ENCODE results near the gene DOCK8.

DOCK8 gene

DNA sequence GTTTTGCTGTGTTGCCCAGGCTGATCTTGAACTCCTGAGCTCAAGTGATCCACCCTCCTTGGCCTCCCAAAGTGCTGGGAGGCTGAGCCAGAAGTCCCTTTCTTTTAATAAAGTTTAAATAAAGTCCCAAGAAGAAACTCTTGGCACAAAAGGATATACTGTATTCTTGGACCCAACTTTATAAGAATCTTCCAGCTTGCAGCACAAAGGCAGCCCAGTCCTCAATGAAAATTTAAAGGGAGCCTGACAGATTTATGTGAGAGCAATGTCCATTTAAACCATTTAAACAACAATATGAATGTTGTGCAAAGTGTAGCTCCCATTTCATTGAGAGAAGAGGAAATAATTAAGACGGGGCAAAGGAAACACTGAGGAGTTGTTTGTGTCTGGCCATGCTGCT, 217.0 kb downstream of the DOCK8 start:
- DNase-seq: no peak

DNA sequence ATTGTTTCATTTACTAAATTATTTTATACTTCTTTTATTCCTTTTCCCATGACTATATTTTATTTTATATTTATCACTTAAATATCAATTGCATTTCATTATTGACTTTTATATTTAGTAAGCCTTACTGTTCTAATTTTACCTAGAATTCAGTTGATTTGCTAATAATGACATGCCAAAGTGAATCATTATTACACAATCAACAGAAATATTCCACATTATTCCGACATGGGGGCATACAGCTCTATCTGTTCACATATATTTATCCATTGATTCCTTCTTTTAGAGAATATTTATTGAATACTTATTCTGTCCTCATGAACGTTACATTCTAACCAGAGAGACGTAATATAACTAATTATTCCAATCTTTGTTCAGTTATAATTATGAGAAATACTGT, 221.8 kb downstream of the DOCK8 start:
- DNase-seq: no peak

DNA sequence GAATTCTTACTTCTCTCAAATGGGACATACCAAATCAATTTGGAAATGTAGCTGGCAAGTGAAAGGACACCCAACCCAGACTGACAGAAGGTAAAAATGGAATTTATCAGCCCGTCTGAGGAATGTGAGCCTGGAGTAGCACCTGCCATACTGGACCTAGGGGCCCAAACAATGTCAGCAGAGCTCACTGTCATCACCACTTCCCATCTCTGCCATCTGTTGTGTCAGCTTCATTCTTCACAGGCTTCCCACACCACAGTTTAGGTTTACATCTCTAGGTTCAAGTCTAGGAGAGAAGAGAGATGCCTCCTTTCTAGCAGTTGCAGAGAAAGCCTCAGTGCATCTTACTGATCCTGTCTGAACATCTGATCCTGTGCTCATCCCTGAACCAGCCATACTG, 222.4 kb downstream of the DOCK8 start:
- no peak for DNase-seq

DNA sequence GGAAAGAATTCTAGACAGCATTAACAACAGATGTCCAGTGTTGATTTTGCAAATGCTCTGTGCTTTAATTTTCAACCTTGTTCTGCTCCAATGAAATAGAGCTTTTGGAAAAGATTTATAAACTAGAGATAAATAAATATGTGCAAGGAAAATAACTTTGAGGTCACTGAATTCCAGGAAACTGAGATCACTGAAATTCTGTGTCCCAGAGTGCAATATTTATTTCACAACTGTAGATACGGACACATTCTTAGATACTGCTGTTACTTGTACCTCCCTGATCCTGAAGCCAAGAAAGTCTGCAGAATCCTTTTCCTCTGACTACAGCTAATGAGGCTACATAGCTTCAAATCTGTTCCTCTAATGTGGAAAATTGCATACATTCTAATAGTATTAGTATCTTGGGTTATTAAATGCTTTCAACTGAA, 222.9 kb downstream of the DOCK8 start:
- no peak for DNase-seq

DNA sequence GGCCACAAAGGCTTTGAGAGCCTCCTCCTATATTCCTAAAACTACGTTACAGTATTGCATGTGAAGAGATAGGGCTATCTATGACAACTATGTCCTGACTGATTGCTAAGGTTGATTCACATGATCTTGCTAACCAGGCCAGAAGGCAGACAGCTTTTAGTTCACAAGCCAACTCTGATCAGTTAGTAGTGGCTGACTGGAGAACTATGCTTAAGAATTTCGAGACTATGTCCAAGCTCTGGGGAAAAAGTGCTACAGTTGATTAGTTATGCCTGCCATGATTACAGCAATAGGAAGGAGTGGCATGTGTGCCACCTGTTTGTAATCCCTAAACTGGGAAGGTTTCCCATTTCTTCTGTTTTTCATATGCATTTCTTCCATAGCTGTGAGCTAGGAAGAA, 223.4 kb downstream of the DOCK8 start:
- DNase-seq: no peak

DNA sequence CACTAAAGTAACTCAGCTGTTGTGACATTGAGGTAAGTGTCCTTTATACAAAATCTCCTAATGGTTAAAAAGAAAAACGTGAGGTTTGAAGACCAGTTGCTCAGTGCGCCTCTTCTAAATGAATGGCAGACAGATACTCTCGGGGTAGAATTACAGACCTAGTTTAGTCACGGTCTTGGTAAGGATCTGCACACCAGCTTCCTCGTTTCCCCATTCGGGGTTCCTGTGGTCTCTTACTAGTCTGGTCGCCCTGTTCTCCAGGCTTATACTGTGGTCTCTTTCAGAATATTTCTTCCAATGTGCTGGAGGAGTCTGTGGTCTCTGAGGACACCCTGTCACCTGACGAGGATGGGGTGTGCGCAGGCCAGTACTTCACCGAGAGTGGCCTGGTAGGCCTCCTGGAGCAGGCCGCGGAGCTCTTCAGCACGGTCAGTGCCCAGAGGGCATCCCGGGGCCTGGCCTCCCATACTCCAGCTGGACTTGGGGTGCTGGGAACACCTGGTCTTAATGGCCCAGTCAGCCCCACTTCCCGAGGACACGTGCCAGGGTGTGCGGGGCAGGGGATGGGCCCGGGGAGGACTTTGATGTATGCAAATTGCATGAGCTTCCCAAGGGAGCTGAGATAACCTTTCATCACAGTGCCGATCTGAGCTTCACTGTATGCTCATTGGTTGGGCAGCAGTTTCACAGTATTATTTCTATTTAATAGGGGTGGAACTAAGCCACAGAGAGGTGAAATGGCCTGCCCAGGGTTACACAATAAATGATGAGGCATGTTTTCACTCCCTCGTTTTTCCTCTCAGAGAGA, 224.5 kb downstream of the DOCK8 start:
- no peak for DNase-seq

DNA sequence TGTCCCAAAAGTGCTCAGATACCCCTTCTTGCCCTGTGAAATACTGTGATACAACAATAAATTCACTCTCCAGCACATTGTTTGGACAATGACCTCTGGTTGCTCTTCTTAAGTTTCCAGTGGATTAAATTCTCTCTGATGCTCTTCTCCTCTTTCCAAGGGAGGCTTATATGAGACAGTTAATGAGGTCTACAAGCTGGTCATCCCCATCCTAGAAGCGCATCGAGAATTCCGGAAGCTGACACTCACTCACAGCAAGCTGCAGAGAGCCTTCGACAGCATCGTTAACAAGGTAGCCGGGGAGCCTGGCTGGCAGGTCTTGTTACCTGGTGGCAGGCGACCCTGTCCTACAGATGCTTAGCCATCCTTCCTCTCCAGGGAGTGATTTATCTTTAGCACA, 226.5 kb downstream of the DOCK8 start:
- no peak for DNase-seq

DNA sequence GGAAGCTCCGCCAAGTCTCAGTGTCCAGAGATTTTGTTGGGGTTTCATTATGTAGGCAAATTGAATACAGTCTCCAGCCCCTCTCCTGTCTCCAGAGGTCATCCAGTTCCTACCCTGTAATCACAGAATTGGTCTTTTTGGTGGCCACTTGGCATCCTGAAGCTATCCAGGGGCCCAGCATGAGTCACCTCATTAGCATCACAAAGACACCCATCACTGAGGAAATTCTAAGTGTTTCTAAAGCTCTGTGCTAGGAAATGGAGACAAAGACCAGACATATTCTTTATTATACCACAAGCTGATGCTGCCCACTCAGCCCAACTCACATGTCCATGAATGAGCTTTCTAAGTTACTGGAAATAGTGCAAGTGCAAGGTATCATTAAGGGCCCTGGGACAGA, 229.9 kb downstream of the DOCK8 start:
- peak; percentile 10 for DNase-seq

DNA sequence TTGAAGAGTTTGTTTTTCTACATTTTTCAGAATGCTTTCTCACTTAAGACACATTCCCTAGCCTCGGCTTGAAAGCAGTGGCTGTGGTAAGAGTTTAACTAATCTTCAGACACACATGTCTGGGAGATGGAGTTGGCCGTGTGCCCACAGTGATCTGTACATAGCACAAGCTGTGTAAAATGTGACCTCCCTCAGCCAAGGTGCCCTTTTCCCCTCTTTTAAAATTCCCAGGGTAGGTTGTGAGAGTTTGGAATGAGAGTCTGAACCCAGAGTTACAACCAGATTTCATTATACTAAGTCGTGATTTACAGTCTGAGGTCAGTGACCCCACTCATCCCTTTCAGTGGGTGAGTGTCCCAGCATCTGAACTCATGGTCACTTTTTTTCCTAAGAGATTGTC, 230.4 kb downstream of the DOCK8 start:
- no peak for DNase-seq

DNA sequence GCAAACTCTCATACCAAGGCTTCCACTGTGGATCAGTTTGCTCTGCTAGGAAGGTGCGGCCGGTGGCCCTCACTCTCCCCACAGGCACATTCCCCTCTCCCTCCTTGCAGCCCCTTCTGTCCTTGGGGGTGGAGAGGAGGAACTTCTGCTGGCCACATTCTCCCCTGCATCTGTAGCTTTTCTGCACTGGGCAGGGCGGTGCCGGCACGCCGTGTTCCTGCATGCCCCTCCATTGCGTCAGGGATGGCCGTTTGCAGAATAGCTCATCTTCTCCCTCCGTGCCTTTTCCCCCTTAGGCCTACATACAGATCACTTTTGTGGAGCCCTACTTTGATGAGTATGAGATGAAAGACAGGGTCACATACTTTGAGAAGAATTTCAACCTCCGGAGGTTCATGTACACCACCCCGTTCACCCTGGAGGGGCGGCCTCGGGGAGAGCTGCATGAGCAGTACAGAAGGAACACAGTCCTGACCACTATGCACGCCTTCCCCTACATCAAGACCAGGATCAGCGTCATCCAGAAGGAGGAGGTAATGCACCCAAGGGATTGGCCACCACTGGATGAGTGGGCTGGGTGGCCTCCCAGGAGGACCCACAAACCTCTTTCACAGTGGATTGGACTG, 231.5 kb downstream of the DOCK8 start:
- no peak for DNase-seq

DNA sequence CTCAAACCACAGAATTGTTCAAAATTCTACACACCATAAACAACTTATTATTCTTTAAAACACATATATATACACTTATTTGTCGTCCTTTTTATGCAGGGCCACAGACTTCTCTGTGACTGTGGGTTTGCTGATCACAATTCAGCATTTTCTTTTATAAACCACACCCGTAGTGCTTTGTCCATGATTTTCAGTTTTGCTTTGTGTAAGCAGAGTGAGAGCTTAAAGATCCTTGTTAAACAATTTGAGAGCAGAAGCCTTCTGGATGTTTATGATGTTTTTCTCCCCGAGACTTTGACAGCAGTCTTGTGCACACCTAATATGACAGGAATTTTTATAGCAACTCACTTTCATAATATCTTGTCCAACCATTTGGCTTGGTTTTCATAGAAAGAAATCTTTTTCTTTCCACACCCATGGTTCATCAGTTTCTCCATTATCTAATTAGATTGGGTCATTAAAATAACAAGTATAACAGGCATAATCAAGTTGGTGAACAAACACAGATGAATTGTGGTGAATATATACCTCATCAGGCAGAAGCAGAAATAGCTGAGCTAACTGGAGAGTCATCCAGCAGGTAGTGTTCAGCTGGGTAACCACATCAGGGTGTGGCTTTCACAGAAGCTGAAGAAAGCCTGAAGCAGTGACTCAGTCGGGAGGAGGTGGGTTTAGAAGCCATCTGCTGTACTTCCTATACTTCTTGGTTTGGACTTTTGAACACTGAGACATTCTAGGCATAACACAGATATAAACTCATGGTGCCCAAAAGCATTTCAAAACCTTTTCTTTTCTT, 232.8 kb downstream of the DOCK8 start:
- no peak for DNase-seq

DNA sequence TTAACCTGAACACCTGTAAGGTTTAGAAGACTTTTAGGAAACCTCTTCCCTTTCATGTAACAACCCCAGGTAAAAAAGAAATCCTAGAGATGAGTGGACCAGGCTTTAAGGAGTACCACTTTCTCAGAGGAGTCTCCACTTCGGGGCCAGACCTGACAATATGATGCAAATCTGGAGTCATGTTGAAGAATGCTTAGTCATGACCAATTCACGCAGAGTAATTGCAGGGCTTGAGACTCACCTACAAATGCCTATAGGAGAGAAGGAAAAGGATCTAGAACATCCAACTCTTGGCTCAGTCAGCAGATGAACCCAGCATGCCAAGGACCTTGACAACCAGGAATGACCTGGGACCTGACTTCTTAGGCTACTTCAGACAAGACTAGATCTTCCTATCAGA, 235.4 kb downstream of the DOCK8 start:
- no peak for DNase-seq

DNA sequence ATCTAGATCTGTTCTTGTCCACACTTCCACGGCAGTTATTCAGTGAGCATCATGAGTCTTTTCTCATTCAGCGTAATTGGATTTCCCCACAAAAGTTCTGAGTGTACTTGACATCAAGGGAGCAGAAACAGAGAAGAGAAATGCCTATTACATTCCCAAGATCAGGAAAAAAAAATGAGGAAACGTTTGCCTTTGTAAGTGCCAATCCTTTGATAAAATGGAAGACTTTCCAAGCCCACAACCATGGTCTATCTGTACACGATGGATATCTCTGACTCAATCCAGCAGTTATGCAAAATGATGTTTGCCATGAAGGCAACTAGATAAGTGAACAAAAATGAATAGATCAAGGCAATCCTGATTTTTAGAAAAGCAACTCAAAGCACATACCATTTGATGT, 235.9 kb downstream of the DOCK8 start:
- DNase-seq: no peak

DNA sequence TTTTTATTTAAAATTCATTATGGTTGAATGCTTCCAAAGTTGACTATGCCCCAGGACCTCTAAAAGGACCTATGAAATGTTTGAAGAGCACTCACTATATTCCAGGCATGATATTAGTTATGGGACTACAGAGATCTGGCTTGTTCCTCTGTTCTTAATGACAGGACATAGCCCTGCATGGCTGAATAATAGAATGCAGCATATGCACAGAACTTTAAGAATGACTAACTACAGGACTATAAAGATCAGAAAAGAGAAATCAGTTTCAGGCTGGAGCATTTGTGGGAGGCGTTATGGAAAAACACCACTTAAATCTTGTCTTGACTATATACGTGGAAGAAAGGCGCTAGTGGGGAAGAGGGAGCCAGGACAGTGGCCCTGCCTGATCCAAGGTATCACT, 239.2 kb downstream of the DOCK8 start:
- DNase-seq: no peak

DNA sequence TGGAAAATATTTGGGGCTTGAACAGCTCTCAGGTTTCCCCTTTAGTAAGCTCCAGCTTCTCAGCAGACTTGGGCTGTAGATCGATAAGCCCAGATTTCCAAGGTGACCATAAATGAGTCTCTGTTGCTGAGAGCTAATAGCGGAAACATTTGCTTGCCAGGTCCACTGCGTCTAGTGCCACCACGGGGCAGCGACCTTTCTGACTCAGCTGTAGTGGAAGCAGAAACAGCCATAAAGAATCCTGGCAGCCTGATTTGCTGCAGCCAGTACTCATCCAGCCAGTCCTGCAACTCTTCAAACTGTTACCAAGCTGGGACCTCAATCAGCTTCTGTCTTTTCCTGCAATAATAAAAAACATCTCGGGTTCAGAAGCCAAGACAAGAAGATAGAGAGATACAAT, 241.7 kb downstream of the DOCK8 start:
- DNase-seq: no peak

DNA sequence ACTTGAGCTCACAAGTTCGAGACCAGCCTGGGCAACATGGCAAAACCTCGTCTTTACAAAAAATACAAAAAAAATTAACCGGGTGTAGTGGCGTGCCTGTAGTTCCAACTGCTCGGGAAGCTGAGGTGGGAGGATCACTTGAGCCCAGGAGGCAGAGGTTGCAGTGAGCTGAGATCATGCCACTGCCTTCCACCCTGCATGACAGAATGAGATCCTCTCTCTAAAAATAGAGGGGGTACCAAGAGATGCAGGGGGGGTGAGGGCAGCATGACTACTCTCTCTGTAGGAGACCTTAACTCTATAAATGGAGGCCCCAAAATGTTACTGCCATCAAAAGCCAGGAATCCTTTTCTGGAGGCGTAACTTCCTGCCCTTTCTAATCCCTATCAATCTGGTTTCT, 243.9 kb downstream of the DOCK8 start:
- DNase-seq: no peak

DNA sequence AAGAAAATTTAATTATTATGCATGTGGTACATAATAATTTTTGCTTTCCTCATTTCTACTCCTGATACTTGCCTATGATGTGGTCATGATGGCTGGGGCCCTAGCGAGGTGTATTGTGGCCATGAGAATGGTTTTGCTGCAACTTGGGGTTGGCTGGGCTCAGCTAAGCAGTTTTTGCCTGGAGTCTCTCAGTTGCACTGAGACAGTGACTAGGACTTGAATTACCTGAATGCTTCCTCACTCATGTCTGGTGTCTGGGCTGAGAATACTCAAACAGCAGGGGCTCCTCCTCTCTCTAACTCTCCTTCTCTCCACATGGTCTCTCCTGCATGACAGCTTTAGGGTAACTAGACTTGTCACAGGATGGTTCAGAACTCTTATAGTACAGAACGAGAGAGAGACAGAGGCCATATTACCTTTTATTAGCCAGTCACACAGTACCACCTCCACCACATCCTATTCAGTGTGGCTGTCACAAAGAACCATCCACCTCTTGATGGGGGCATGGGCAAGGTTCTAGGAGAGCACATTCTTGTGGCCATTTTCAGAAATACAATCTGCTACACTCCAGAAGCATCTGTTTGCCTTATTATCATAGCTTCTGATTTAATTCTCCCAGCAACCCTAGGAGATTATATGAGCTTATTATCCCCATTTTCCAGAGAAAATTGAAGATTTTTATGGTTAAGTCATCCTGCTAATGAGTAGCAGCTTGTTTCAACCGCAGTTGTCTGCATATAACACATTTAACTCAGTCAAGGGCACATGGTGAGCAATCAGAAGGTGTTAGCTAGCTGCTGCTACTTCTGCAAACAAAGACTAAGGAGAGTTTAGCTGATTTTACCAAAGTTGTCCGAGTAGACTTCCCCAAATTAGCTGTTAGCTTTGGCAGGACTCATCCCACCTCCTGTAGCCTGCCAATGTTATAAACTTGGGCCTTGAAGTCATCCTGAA, 245.1 kb downstream of the DOCK8 start:
- no peak for DNase-seq

DNA sequence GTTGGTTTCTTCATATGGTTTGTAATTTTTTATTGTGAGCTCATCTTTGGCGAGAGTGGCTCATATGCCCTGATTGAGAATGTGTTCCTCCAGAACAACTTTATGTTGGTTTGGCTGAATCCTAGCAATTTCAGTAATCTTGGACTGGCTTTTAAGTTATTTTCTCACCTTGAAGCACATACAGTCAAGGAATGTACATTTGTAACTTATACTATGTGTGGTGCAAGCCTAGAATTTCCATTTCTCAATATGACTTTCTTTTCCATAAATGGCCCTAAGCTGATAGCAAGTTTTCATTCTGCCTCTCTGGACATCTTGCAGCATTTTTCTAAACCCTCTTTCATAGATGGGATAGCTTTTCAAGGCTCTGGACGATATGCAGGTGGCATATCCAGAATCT, 247.5 kb downstream of the DOCK8 start:
- no peak for DNase-seq

DNA sequence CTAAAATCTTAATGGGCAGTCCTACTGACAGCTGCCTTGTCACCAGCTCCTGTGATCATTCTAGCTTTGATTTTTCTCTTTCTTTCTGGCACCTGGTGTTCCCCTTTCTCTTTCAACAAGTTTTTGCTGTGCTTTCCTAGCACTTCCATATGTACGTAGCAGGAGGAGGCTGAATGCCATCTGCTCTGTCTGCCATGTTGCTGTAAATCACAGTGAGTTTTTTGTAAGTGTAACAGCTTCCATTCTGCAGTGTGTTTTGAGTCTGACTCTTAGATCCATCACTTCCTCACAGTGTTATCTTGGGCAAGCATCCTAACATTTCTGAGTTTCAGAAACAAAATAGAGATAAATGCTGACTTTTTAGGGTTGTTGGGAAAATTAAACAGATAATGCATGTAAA, 247.9 kb downstream of the DOCK8 start:
- DNase-seq: no peak

DNA sequence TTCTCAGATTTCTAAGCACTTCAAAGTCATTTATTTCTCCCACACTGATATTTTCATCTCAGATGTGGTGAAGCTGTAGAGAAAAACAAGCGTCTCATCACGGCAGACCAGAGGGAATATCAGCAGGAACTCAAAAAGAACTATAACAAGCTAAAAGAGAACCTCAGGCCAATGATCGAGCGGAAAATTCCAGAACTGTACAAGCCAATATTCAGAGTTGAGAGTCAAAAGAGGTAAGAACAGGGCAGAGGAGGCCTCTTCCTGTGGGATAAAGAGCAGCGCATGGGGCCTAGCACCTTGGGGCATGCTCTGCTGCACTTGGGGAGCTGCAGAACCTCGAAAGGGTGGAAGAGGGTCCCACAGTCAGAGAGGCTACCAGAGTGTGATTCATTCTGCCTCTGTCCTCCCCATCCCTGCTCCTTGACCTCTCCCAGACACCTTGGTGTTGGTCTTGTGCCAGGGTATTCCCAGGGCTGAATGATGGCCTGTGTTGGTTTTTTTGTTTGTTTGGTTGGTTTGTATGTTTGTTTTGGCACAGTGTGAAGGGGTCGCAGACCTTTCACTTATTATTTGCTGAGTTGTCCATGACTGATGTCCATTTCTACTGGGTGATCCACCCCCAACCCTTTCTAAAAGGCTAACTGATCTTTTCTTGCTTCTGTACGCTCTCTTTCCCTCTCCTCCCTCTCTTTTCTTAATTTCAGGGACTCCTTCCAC, 248.9 kb downstream of the DOCK8 start:
- no peak for DNase-seq

DNA sequence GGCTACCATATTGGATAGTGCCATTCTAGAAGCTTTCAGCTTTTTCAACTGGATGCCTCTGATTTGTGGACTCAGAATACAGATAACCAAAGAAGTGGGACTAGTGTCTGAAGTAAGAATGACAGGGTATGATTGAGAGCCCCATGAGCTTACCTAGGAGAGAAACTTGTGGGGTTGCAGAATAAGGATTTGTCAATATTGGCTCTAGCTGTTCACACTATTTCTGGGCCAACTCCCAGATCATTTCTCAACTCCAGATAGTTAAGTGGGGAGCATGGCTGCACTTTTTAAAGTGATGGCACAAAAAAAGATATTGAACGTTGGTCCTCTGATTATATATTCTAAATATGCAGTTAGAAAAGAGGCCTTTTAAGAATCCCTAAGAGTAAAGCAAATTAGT, 252.1 kb downstream of the DOCK8 start:
- no peak for DNase-seq

DNA sequence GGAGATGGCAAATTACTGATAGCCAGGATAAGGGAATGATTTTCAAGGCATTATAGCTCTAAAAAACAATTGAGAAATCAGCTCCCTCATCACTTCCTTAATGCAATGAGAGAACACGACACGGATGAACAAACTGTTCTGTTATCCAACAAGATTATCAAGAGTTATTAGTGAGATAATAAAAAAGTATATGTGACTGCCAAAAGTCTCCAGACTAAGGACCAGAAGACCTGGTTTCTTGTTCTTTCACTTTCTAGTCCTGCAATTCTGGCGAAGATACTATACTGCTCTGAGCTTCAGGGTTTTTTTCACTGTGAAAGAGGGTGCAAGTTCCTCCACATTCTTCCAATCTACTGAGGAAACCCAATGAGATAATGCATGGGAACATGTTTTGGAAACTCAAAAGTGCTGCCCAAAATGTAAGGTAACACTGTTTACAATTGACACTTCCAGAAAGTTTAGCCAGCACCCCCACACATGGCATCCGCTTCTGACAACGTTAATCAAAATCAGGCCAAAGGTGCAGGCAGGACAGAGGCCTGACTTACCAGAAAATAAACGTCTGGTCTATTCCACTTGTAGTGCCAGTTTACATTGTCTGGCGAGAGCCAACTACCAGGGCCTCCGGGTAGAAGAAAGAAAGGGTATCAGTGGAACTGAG, 254.2 kb downstream of the DOCK8 start:
- no peak for DNase-seq

All from NCI-H2227 treated with DMSO at 0.1 percent for 48 hours (cell line).